ENCODE data around the gene S1PR4.

- TF ChIP-seq, protein P1, sequence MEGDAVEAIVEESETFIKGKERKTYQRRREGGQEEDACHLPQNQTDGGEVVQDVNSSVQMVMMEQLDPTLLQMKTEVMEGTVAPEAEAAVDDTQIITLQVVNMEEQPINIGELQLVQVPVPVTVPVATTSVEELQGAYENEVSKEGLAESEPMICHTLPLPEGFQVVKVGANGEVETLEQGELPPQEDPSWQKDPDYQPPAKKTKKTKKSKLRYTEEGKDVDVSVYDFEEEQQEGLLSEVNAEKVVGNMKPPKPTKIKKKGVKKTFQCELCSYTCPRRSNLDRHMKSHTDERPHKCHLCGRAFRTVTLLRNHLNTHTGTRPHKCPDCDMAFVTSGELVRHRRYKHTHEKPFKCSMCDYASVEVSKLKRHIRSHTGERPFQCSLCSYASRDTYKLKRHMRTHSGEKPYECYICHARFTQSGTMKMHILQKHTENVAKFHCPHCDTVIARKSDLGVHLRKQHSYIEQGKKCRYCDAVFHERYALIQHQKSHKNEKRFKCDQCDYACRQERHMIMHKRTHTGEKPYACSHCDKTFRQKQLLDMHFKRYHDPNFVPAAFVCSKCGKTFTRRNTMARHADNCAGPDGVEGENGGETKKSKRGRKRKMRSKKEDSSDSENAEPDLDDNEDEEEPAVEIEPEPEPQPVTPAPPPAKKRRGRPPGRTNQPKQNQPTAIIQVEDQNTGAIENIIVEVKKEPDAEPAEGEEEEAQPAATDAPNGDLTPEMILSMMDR (IDR thresholded peaks at IDR 0.05; ENCODE audit: control extremely low read depth in 1 of 3, insufficient read depth in 1 of 3, low read depth in 1 of 3, low read length in 3 of 3): no peak
- TF ChIP-seq POLR2AphosphoS5 (IDR thresholded peaks at IDR 0.05; ENCODE audit: low read depth, low read length): no peak
- TF ChIP-seq TAF1 (IDR thresholded peaks at IDR 0.05; ENCODE audit: low read depth, low read length): no peak
- no peak for TF ChIP-seq CHD2 (IDR thresholded peaks at IDR 0.05; ENCODE audit: low read length)
- no peak for TF ChIP-seq POLR2A (IDR thresholded peaks at IDR 0.05; ENCODE audit: control extremely low read depth in 1 of 2, low read depth in 2 of 2, low read length in 2 of 2)
- TF ChIP-seq SIN3A (conservative IDR thresholded peaks at IDR 0.05 in 1 of 2, IDR thresholded peaks at IDR 0.05 in 1 of 2; ENCODE audit: low read depth in 1 of 2, low read length in 2 of 2): no peak
- TF ChIP-seq EZH2 (IDR thresholded peaks at IDR 0.05; ENCODE audit: low read depth, low read length, severe bottlenecking): no peak
- no peak for TF ChIP-seq NRF1 (IDR thresholded peaks at IDR 0.05; ENCODE audit: low read depth, low read length)
- TF ChIP-seq CEBPB (IDR thresholded peaks at IDR 0.05; ENCODE audit: low read depth, low read length): no peak
- TF ChIP-seq CREB1 (IDR thresholded peaks at IDR 0.05): no peak
- TF ChIP-seq RXRA (IDR thresholded peaks at IDR 0.05; ENCODE audit: insufficient read depth, low read depth, low read length): no peak
Observed at GRCh38 chr19:3138268-3138667, 40.3 kb upstream of the S1PR4 start.
